ENCODE measurements around the gene CCNF.

GRCh38 chr16:2385190-2385836 is 43.9 kb upstream of the CCNF start:
- TF ChIP-seq TAF1 (conservative IDR thresholded peaks at IDR 0.05) (no peak), CTCF (IDR thresholded peaks at IDR 0.05; ENCODE audit: low read depth, low read length, missing input control) (no peak), ZBTB33 (IDR thresholded peaks at IDR 0.05) (no peak), FOXA1 (IDR thresholded peaks at IDR 0.05) (no peak), RAD21 (IDR thresholded peaks at IDR 0.05) (no peak), REST (IDR thresholded peaks at IDR 0.05) (no peak), EGR1 (IDR thresholded peaks at IDR 0.05; ENCODE audit: low read depth in 2 of 2) (no peak), ATF3 (IDR thresholded peaks at IDR 0.05) (no peak), HNF4G (IDR thresholded peaks at IDR 0.05) (no peak), GABPA (IDR thresholded peaks at IDR 0.05 in 1 of 2, conservative IDR thresholded peaks at IDR 0.05 in 1 of 2) (no peak)
